Nephron progenitor cell (in vitro differentiated cells): ENCODE data around the gene HPCA.

ENCODE experiments used
- DNase-seq: peaks from one replicate; pipeline ENCODE4 v3.0.0; 2021
- H3K27ac Mint-ChIP-seq: 2 replicates; pipeline ENCODE4 v1.8.0; 2021; ENCODE audit warnings: mild to moderate bottlenecking, moderate library complexity, mixed read lengths
- H3K27me3 Mint-ChIP-seq: 2 replicates; pipeline ENCODE4 v1.8.0; 2021; ENCODE audit warnings: mild to moderate bottlenecking, low read depth, mixed read lengths; ENCODE audit not compliant: poor library complexity
- H3K36me3 Mint-ChIP-seq: 2 replicates; pipeline ENCODE4 v1.8.0; 2021; ENCODE audit warnings: low read depth, mixed read lengths
- H3K4me1 Mint-ChIP-seq: 2 replicates; pipeline ENCODE4 v1.8.0; 2021; ENCODE audit warnings: mixed read lengths
- H3K4me3 Mint-ChIP-seq: 2 replicates; pipeline ENCODE4 v1.8.0; 2021; ENCODE audit warnings: mild to moderate bottlenecking, moderate library complexity, mixed read lengths
- H3K9me3 Mint-ChIP-seq: 2 replicates; pipeline ENCODE4 v1.8.0; 2021; ENCODE audit warnings: mild to moderate bottlenecking, moderate library complexity, mixed read lengths
- CTCF ChIP-seq: fragments of 200-600 bp; sonication (generic); IDR thresholded peaks from 2 replicates; pipeline ENCODE4 v1.5.0; 2021; ENCODE audit warnings: antibody characterized with exemption

The HPCA gene

GRCh38 chr1:32934535-32934934 is 48.2 kb downstream of the HPCA start:
- peaks cover 6% of the 10 kb centered on the region for H3K4me1 Mint-ChIP-seq
- H3K9me3 Mint-ChIP-seq, result no peaks in the 10 kb centered on the region
- peaks cover 32% of the 10 kb centered on the region for H3K36me3 Mint-ChIP-seq
- H3K4me3 Mint-ChIP-seq, result no peak overlapping the region
- TF ChIP-seq CTCF, result no peak
- no peaks in the 10 kb centered on the region for H3K27me3 Mint-ChIP-seq
- no peak overlapping the region for H3K27ac Mint-ChIP-seq
- no peak for DNase-seq

- peaks cover 6% of the 10 kb centered on the region for H3K4me1 Mint-ChIP-seq
- no peak overlapping the region for H3K4me3 Mint-ChIP-seq
- DNase-seq, result no peak
- H3K9me3 Mint-ChIP-seq, result no peaks in the 10 kb centered on the region
- no peaks in the 10 kb centered on the region for H3K27me3 Mint-ChIP-seq
- peaks cover 42% of the 10 kb centered on the region for H3K36me3 Mint-ChIP-seq
- TF ChIP-seq CTCF, result no peak
- H3K27ac Mint-ChIP-seq, result no peak overlapping the region
Observed at GRCh38 chr1:32937061-32937460, 50.8 kb downstream of the HPCA start.

GRCh38 chr1:32939655-32940371 is 53.5 kb downstream of the HPCA start:
- no peak for TF ChIP-seq CTCF
- Mint-ChIP-seq H3K9me3 (no peaks in the 10 kb centered on the region), H3K27ac (no peak overlapping the region), H3K36me3 (peaks cover 65% of the 10 kb centered on the region), H3K4me1 (no peaks in the 10 kb centered on the region), H3K27me3 (peaks cover 3% of the 10 kb centered on the region), H3K4me3 (no peak overlapping the region)
- DNase-seq, result no peak

GRCh38 chr1:32944180-32944579 is 57.9 kb downstream of the HPCA start:
- no peak overlapping the region for H3K27ac Mint-ChIP-seq

More at GRCh38 chr1:32944180-32944579, 57.9 kb downstream of the HPCA start:
- Mint-ChIP-seq H3K27me3 (peaks cover 3% of the 10 kb centered on the region), H3K9me3 (no peaks in the 10 kb centered on the region), H3K4me1 (peaks cover 5% of the 10 kb centered on the region), H3K4me3 (no peak overlapping the region), H3K36me3 (peaks cover 49% of the 10 kb centered on the region)
- DNase-seq, result no peak
- no peak for TF ChIP-seq CTCF
